ENCODE measurements around the gene CROCC.

The CROCC gene

GRCh38 chr1:16986560-16986959 is 64.8 kb downstream of the CROCC start:
- no peak for DNase-seq (ENCODE audit: low read depth in 2 of 2)

GRCh38 chr1:16986962-16987361 is 65.2 kb downstream of the CROCC start:
- no peak for DNase-seq (ENCODE audit: low read depth in 2 of 2)

DNA sequence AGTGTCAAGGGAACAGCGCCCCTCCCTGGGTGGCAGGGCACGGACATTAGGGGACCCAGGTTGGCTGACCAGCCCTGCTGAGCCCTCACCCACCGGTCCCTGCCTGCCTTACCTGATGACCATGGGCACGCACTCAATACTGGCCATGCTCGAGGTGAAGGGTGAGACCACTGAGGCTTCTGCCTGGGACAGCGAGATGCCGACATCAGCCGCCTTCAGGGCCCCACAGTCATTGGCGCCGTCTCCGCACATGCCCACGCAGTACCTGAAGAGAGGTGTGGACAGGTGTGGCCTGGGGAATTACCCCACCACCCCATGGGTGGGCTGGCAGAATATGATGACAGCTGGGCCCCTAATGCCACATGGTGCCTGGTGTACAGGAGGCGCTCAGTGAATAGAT is 66.5 kb downstream of the CROCC start:
- DNase-seq (ENCODE audit: low read depth in 2 of 2) = no peak

DNA sequence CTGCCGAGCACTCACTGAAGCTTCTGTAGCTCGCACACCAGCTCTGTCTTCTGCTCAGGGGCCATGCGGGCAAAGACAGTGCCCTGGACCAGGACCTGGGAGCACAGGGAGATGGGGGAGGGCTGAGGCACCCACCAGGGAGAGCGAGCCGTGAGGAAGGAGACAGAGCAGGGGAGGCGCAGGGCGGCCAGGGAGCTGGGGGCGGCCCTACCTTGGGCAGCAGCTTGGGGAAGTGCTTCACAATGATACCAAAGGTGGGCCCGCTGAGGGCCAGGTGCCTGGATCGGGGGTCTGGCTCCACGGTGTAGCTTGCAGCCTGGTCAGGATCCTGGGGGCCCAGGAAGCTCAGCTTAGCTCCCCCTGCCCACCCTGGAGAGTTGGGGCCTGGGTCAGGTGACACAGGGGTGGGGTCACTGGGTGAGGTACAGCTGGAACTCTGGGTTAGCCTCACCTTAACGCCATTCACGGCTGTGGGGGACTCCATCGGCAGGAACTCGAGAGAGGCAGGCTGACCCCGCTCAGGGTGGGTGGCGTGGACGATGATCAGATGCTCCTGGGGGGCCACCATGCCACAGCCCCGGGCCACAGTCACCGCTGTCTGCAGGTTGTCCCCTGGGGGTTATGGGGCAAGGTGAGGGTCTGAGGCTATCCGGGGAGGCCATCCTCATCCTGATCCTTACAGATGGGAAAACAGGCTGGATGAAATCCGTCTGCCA is 68.1 kb downstream of the CROCC start:
- no peak for DNase-seq (ENCODE audit: low read depth in 2 of 2)

DNA sequence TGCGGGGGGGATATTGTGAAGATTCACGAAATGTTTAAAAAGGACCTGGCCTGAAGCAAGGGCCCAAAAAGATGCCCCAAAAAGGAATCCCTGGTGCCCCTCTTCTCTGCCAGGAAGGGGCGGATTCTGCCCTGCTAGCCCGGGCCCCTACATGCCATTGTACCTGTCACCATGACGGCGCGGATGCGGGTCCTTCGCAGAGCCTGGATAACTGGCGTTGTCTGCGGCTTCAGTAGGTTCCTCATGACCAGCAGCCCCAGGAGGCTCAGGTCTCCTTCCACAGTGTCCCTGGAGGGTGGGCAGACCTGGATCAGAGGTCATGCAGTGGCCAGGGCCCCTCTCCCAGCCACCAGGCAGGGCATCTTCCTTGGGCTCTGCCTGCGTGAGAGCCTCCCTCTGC is 69.8 kb downstream of the CROCC start:
- no peak for DNase-seq (ENCODE audit: low read depth in 2 of 2)

GRCh38 chr1:16992102-16992501 is 70.4 kb downstream of the CROCC start:
- DNase-seq (ENCODE audit: low read depth in 2 of 2) = no peak

DNA sequence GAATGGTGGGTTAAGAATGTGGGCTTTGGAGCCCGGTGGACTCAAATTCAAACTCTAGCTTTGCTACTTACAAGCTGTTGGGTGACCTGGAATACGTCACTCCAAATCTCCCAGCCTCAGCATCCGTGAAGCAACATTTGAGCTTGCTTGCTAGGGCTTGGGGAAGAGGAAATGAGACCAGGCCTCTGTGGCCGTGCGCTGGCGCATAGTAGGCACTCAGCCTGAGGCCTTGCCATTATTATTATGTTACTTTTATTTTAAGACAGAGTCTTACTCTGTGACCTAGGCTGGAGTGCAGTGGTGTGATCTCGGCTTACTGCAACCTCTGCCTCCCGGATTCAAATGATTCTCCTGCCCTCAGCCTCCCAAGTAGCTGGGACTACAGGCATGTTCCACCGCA is 70.9 kb downstream of the CROCC start:
- DNase-seq (ENCODE audit: low read depth in 2 of 2) = no peak

DNA sequence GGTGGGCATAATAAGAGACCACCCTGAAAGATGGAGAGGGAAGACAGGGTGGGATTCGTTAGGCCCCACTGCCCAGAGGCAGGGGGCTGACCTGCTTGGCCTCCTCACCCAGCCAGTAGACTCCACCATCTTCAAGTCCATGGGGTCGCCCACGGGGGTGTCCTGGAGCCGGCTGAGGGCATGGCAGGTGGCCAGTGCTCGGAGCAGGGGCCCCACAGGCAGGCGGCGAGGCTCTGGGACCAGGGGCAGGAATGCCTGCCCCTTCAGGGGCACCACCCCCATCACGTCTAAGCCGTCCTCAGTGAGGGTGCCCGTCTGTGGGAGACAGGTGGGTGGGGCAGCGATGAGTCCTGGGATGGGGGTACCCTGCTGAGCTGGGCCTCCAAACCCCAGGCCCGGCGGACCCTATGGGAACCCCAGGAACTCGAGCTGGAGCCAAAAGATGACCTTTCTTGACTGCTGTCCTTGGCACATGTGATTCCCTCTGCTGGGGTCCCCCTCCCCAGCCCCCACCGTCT is 71.8 kb downstream of the CROCC start:
- DNase-seq (ENCODE audit: low read depth in 2 of 2) = no peak

DNA sequence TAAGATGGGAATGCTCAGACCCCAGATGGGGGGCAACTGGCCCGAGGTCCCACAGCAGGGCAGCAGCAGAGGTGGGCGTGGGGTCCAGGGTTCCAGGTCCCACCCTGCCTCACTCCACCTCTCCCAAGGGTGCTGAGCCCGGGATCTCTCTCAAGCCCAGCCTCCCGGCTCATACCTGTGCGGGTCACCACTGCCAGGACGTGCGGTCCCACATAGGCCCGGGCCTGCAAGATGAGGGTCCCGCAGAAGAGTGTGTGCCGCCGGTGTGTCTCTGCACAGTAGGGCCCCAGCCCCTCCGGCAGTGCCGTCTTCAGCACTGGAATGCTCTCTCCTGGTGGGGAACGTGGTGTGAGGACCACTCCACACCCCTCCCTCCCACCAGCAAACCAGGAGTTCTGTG is 75.1 kb downstream of the CROCC start:
- DNase-seq (ENCODE audit: low read depth in 2 of 2) = no peak

GRCh38 chr1:16998589-16998988 is 76.9 kb downstream of the CROCC start:
- DNase-seq (ENCODE audit: low read depth in 2 of 2) = no peak

DNA sequence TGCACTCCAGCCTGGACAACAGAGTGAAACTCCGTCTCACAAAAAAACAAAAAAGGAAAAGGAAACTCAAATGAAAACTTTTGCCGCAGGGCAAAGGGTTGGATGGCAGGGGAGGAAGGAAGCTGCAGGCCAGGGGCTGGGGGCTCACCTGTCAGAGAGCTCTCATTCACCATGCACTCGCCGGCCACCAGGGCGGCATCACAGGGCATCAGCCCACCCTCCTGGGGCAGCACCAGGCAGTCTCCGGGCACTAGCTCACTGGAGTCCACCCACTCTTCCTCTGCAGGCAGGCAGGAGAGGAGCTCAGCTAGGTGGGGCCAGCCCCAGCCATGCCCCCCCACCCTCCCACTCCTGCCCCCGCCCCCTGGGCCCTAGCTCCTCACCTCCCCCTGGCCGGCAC is 78.1 kb downstream of the CROCC start:
- DNase-seq (ENCODE audit: low read depth in 2 of 2) = no peak

- DNase-seq (ENCODE audit: low read depth in 2 of 2) = no peak
Observed at GRCh38 chr1:17001760-17002523, 80.2 kb downstream of the CROCC start.

DNA sequence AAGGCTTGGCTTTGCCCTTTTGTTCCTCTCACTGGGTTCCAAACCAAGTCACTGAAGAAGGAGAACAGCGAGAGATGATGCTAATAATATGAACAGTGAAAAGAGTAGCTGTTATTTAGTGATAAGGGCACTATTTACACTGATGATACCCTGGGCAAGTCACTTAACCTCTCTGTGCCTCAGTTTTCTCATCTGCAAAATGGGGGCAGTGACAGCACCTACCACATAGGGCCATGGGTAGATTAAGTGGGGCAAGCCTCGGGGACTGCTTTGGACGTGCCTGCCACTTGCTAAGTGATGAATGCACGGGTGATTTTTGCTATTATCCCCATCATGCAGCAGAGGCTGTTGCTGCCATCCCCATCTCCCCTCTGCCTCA is 80.8 kb downstream of the CROCC start:
- DNase-seq (ENCODE audit: low read depth in 2 of 2) = no peak

DNA sequence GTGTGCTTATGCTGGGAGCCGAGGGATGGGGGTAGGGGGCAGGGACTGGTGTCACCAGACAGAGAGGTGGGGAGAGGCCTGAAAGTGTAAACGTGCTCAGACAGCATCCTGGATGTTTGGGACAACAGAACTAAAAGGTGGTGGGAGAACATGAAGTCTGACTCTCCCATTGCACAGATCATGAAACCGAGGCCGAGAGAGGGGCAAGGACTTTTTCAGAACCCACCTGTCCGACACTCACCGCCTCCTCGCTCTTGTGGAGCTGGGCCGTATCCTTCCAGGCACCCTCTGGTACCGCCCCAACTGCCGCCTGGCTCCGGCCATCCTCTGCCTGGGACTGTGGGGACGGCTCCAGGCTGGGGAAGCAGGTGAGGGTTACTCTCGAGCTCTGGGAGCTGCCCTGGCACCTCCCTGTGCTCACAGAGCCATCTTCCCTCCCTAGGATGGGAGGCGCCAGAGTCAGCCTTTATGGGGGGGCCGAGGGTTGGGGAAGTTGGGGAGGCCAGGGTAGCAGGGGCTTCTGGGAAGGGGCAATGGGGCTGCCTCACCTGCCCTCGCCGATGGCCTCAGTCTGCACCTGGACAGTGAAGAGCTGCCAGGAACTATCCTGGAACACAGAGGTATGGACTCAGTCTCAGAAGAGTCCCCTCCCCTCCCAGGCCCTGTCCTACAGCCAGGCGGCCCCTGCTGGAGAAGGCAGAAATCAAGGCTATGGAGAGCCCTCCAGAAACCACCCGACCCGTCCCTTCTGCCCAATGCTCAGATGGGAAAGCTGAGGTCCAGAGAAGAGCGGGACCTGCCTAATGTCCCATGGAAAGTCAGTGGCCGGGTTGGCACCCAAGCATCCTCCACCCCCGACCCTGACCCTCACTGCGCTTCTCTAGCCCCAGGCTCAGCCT is 83.0 kb downstream of the CROCC start:
- DNase-seq (ENCODE audit: low read depth in 2 of 2) = no peak

DNA sequence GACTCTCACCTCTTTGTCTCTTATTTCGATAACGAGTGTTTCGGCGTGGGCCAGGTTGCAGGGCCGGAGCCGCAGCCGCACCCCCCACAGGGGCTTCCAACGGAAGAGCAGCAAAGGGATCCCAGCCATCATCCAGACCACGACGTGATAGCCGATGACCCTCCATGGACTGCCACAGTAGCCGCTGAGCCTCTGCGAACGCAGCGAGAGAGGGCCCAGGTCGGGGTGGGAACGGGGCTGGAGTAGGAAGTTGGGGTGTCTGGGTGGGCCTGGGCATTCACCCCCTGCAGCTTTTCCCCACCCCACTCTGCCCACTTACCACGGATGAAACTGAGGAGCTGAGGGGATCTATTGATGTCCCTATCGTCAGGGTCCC is 83.6 kb downstream of the CROCC start:
- DNase-seq (ENCODE audit: low read depth in 2 of 2) = no peak

- no peak for DNase-seq (ENCODE audit: low read depth in 2 of 2)
Observed at GRCh38 chr1:17007121-17007520, 85.4 kb downstream of the CROCC start.

- no peak for DNase-seq (ENCODE audit: low read depth in 2 of 2)
Observed at GRCh38 chr1:17008208-17008855, 86.6 kb downstream of the CROCC start.

GRCh38 chr1:17009706-17010105 is 88.0 kb downstream of the CROCC start:
- no peak for DNase-seq (ENCODE audit: low read depth in 2 of 2)

- DNase-seq (ENCODE audit: low read depth in 2 of 2) = no peak
Observed at GRCh38 chr1:17011092-17011438, 89.3 kb downstream of the CROCC start.

GRCh38 chr1:17011439-17012307 is 89.9 kb downstream of the CROCC start, which contains the start of gene ATP13A2:
Gene ATP13A2, minus strand, starts transcription at chr1:17011928. Its CDS starts 190 bp downstream, at chr1:17011738.
- peak in 1 of 2 experiments; percentile 13 for DNase-seq (ENCODE audit: low read depth in 2 of 2)
